MM.1S (cell line): Measurements from ENCODE around the gene PYGL.

Source experiments
- CTCF ChIP-seq: fragments of 300-600 bp; sonication (generic); IDR thresholded peaks from 2 replicates; pipeline ENCODE4 v1.5.1; 2016; ENCODE audit warnings: antibody characterized with exemption, low read length, mixed read lengths
- EZH2 ChIP-seq: fragments of 300-600 bp; sonication (generic); optimal IDR thresholded peaks from 2 replicates; pipeline ENCODE3; 2017; ENCODE audit warnings: low read depth, mild to moderate bottlenecking, antibody characterized with exemption, low read length, mixed read lengths

GRCh38 chr14:50887476-50887875 lies 56.8 kb downstream of the PYGL start:
- TF ChIP-seq CTCF = no peak
- TF ChIP-seq EZH2 = no peak
